HG02981 (cell line): Measurements from ENCODE around the gene BTNL3.

Experiments
- ATAC-seq: cut with Tn5 transposase; IDR thresholded peaks from one replicate; pipeline ENCODE4 v1.9.1; 2021; ENCODE audit warnings: mild to moderate bottlenecking, moderate library complexity; ENCODE audit not compliant: unreplicated experiment

Gene BTNL3

DNA sequence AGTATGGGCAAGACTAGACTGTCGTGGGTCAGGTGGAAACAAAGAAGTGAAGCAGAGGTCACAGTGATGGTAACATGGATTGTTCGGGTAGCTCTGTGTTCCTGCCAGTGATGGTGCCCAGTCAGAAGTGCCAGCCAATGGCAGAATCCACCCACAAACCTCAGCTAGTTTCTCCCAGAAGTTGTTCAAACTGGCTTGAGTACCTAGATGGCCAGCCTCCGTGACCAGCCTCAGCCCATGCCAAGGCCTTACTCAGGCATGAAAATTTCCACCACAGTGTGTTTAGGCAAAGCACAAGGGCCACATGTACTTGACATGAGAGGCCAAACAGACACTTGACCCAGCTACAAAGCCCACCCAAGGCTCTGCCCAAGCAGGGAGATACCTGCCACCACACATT, 32.0 kb downstream of the BTNL3 start:
- ATAC-seq: no peak

DNA sequence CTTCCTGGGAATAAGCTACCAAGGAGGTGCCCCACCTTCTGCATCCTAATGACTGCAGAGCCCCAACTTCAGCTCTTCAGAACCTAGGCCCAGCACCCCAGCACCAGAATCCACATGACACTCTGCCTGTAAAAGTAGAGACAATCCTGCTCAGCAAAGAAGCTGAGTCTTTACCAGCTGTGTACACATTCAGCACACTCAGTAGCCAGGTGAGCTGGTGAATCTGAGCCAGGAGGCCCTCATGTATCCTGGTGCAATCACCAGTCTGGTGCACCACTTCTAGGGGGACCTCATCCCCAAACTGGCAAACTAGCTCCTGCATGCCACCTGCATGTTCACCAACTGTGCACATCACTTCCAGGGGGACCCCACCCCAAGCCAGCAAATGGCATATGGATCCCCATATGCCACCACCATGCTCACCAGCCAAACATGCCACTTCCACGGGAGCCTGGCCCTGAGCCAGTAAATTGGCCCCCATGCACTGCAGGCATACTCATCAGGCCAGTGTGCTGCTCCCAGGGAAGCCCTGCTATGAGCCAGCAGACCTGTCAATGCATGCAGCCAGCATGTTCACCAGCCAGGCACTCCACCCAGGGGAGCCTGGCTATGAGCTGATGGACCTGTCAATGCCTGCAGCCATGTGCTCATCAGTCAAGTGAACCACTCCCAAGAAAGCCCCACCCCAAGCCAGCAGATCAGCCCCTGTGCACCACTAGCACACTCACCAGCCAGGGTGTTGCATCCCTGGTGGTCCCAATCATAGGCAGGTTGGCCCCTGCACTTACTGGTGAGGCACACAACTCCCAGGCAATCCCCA, 35.8 kb downstream of the BTNL3 start:
- ATAC-seq: no peak

DNA sequence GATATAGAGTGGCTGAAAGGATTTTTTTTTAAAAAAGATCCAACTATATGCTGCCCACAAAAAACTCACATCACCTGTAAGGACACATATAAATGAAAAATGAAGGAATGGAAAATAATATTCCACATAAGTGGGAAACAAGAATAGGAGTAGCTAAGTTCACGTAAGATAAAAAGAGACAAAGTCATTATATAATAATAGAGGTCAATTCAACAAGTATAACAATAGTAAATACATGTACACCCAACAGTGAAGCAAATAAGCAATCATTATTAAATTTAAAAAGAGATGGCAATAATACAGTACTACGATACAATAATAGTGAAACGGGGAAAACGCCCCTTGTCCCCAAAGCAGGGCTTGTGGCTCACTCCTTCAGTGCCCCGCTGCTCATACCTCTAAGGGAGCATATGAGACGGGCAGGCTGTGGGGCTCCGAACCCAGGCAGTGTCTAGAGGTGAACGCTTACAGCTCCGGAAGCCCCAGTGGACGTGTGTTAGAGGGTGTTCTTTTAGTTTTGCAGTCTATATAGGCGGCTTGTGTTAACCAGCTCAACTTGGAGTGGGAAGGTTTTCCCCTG, 38.9 kb downstream of the BTNL3 start:
- no peak for ATAC-seq

DNA sequence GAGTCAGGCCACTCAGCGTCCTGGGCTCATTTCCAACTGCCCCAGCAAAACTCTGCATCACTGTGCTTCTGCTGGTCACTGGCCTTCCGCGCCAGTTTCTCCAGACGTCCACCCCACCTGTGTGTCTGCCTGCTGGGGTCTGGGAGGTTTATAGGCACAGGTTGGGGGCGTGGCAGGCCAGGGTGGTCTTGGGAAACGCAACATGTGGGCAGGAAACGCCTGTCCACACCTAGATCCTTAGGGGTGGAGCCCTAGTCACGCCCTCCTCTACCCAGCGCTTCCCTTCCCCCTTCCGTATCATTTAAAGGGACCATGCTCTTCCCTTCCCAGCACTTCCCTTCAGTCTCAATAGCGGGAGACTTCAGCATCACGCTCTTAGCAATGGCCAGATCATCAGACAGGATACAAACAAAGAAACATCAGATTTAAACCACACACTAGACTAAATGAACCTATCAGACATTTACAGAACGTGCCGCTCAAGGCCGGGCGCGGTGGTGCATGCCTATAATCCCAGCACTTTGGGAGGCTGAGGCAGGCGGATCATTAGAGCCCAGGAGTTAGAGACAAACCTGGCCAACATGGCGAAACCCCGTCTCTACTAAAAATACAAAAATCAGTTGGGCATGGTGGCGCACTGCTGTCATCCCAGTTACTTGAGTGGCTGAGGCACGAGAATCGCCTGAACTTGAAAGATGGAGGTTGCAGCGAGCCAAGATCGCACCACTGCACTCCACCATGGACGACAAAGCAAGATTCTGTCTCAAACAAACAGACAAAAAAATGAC, 39.6 kb downstream of the BTNL3 start:
- no peak for ATAC-seq

DNA sequence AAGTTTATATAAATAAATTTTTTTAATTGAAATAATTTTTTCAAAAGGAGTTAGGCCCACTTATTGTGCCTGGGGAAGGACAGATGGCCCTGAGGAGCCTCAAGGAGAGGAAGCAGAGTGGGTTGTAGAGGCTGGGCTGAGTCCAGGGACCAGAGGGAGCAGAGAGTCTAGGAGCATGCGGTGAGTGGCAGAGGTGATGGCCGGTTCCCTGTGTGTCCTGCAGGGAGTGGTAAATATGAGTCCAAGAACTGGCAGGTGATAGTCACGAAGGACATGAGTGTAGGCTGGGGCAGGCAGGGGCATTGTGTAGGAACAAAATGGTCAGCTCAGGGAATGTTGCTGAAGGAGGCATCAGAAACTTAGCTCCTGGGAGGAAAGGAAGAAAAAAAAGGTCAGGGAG, 43.1 kb downstream of the BTNL3 start:
- ATAC-seq: no peak

DNA sequence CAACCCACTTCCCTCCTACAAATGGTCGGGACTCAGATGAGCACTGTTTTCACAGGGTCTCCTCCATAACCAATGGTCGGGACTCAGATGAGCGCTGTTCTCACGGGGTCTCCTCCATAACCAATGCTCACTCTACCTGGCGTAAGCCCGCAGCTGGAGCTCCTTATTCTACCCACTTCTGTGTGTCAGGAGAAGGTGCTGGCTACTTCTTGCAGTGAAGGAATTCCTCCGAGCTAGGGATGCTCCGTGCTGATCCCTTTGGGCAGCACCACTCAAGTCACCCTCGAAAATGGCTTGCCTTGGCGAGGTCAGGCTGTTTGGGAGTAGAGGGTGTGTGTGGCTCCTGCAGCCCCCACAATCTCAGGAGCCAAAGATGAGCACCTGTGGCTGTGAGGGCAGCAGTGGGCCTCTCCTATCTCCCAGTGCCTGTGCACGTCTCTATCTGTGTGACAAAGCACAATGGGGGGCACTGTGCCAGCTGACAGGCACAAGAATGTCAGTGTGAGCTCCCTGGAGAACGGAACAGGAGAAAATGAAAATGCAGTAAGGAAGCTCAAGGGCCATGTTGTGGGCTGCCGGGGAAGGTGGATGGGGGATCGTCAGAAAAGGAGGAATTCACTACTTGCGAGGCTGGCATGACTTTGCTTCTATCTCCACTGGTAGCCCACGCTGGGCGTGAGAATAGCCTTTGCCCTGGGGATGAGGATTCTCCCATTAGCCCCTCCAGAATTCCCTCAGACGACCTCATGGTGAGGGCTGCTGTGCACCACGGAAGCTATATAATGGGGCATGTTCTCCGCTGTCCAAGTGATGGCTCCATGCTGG, 47.6 kb downstream of the BTNL3 start:
- no peak for ATAC-seq

DNA sequence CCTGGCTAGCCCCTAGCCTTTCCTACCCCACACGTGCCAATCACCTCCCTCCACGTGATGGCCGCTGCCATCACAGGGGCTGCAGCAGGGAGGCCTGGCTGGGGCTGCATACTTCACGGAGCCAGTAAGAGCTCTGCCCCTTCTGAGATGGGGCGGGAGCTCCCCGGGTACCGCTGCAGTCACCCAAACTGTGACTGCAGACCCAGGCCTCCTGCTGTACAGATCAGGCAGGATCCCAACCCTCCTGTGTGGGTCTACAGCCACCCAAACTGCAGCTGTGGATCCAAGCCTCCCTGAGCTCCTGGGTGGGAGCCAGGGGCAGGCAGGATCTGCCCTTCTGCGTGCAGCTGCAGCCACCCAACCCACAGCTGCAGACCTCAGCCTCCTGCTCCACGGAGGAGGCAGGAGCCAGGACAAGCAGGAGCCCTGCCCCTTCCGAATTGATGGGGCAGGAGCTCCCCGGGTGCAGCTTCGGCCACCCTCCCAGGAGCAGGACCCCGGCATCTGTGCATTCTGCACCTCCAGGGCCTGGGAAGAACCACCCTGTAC, 48.2 kb downstream of the BTNL3 start:
- no peak for ATAC-seq

DNA sequence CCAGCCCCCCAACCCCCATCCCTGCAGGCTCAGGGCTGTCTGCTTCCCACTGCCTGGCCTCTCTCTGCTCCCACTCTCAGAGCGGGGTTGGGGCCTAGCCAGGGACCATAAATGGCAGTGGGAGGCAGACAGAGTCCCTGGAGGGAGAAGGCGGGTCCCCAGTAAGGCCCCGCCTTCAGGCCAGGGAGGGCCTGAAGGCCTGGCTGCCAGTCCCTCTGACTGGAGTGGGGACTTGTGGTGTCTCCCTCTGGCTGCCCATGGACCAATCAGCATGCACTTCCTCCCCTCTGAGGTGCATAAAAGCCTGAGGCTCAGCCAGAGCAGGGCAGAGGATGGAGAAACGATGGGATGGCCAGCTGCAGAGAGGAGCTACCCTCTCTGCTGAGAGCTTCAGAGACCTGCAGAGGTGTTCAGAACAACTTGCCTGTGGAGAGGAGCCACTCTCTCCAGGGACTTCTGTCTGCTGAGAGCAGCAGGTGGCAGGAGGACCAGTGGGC, 48.8 kb downstream of the BTNL3 start:
- no peak for ATAC-seq

DNA sequence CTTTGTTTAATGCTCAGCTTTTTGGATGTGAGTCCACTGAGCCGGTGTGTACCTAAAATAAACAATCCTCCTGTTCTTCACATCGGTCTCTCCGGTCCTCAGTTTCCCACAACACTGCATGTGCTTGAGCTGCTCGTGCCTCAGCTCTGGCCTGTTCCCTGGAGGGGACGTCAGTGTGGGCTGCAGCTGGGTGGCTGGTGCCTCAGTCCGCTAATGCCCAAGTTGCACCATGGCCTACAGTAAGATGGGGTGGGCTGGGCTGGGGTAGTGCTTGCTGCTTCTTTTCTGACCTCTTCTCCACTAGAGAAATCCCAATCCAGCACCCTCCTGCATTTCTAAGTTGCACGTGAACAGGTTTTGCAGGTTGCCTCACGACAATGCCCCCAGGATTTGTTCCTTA, 50.8 kb downstream of the BTNL3 start:
- ATAC-seq: no peak

DNA sequence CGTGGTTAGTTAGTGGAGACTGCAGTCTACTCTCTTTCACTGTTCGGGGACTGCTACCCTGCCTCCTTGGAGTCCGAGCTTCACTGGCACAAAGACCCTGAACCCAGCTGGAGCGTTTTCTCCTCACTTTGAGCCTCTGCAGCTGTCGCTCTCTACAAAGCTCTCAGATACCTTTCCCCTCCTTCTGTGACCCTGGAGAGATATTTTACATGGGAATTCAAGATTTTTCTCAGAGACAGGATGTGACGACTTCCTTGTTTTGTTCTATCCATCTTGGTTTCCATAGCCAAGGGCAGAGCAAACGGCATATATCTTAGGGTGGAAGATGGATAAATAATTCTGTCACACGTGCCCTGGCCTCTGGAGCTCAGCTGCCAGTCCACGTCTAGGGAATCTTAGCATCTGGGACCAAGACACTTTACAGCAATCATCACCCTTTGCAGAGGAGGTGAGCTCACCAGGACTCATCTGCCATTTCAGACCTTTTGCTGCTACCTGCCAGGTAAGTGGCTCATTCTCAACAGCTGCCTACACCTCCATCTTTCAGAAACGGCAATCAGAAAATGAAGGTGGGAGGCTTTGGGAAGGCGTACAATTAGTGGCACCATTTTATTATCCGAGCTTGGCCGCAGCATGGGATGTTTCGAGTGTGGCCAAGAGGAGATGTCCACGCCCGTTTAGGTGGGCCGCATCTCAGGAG, 51.4 kb downstream of the BTNL3 start, which contains the start of gene BTNL9:
BTNL9 (plus strand) TSS at position 336 of the 700 bp plus-strand sequence. CDS start 5,224 bp downstream, outside the sequence.
- no peak for ATAC-seq

DNA sequence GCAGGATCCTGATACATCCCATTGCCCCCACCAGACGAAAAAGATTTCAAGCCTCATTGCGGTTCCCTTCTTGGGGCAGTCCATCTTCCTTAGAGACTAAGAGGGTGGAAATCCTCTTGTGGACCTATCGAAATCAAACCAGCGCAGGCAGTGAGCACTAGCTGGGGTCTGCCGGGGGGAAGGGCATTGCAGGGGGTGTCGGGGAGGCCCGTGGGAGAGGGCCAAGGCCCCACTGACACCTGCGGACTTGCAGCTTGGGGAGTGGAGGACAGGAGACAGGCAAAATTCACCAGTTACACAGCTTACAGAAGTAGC, 51.9 kb downstream of the BTNL3 start:
- no peak for ATAC-seq

DNA sequence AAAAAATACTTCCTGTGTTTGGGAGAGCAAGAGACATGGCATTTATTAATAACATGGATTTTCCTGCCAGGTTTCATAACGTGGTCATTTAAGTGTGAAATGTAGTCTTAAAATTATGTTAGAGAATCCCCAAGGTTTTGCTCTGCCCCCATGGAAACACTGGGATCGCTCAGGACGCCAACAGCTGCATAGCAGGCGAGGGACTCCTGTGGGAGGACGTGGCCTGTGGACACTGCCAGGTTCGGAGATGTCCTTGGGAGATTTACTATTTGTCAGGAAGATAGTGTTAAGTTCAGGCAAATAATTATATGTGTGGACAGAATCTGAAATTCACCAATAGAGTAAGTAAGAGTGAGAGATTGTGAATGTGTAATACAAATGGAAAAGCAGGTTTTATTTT, 52.4 kb downstream of the BTNL3 start:
- no peak for ATAC-seq

DNA sequence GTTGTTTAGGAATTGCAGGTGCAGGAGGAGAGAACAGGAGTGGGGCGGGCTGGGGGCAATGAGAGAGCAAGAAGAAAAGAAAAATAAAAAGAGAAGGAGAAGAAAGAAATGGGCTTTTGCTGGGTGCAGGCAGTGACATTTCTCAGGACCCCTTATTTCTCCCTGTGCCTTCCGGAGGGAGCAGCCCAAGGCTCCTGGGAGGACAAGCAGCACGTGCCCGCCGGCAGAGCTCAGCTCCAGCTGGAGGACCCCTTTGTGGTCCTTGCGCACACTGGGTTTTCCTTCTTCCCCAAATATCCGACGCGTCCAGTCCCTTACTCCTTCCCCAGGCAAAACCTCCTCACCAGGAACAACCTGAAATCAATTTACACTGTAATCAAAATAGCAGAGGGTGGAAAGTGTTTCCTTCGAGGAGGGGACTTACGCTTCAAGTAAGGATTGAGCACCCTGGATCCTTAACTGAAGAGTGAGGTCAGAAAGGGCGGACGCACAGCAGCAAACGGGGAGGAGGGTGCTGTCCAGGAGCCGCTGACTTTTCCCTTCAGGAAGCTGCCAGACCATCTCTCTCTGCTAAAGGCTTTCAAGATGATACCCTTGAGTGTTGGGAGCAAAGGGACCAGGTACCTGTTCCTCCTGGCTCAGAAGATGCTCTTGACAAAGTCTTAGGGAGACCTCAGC, 53.5 kb downstream of the BTNL3 start:
- ATAC-seq: no peak

DNA sequence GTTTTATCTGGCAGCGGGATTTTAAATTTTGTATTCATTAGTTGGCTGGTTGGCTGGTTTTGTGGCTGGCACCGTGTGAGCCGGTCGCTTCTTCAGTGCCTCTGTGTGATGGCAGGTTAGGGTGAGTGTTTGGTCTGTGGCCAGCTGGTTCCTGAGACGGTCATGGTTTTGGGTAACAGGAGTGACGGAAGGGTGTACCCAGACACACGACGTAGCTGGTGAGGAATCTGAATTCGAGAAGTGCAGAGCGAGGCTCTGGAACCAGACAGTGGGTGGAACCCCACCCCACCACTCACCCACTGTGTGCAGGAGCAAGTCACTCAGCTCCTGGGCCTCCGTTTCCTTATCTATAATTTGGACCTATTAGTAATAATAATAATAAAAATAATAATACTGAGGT, 54.1 kb downstream of the BTNL3 start:
- no peak for ATAC-seq

DNA sequence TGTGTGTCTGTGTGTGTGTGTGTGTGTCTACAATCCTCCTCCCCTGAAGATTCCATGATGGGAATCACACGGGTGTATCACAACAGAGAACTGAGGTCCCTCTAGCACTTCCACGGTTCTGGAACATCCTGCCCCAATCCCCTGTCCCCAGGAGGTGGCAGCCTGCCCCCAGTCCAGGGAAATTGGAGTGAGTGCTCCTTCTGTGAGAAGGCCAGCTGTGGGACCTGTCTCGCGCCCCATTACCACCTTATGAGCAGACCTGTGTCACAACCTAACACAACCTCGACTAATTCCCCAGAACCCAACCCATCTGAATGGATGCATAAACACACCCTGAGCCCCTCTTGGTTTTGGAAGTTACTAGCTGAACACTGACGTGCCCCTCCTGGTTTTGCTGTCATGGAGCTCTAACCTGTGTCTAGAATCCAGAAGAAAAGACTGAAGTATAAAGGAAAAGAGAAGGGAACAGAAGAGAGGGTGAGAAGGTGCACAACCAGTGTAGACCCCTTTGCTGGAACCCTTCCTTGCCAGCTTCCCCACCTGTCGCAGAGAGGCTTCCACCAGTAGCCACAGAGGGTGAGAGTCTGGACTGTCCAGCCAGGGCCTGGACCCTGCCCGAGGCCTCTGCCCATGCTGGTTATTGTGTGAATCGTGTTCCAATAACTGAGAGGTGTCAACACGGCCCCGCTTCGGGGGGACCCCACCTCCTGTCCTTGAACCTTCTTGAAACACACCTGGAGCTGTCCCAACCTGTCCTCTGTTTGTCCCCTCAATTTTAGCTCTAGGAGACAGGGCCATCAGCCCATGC, 54.8 kb downstream of the BTNL3 start:
- no peak for ATAC-seq

DNA sequence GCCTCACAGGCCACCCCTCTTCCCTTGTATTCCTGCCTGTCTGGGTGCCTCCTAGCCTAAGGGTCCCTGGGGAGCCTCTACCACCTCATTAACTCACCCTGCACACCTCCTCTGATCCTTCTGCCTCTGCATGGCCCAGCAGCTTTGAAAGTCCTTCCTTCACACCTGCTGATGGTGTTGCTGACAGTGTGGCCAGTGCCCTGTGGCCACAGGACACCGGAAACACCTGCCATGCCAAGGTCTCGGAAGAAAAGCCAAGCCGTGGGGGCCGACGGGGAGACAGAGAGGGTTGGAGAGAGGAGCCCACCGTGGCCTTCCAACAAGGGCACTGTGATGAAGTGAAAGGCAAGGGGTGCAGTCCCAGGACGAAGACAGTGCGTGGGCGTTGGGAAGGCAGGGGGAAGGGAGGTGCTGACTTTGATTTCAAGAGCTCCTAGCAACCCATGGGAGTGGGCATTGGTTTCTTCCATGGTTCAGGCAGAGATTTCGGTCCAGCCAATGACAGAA, 55.5 kb downstream of the BTNL3 start:
- no peak for ATAC-seq

DNA sequence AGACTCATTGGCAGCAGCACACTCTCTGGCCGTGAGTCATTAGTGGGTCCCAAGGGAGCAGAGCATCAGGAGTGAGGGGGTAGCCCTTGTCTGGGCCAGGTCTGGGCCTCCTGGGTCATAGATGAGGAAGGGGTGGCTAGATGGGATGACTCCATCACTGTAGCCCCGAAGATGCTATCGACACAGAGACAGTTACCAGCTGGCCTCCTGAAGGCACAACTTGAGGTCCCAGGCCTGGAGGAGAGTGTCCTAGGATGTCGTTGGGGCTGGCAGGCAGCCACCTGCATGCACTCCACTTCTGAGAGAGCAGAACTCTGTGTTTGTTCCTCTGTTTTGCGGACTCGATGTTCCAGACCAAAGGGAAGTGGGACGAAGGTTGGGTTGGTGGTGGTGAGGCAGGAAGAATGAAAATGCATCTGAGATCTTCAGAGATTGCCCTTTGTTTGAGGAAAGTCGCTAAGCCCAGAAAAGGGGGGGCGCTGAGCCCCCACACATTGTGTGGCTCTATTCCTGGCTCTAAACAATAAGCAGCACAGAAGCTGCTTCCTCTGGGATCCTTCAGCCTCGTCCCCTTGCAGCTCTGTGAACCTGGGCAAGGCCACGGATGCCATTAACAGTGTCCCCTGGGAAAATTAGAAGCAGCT, 56.1 kb downstream of the BTNL3 start:
- ATAC-seq: no peak

DNA sequence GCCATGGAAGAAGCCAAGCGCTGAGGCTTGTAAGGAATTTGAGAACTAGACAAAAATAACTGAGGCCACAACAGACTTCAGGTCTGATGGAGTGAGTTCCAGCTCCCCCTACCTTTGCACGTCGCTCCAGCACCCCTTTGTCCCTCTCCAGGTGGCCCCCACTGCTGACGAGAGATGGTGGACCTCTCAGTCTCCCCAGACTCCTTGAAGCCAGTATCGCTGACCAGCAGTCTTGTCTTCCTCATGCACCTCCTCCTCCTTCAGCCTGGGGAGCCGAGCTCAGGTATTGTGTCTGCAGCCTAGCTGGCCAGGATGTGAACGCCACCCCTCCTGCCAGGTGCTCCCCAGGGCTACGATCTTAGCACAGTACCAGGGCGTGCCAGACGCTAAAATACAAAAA, 56.7 kb downstream of the BTNL3 start:
- no peak for ATAC-seq
